IPS-20b (cell line): Measurements from ENCODE around the gene MBOAT1.

Experiments used
- H3K27ac ChIP-seq: one replicate; pipeline ENCODE4 v1.5.1; 2013; ENCODE audit warnings: low read length
- H3K27me3 ChIP-seq: 2 replicates; pipeline ENCODE4 v1.6.1; 2013; ENCODE audit warnings: mild to moderate bottlenecking, low read length, inconsistent platforms; ENCODE audit not compliant: insufficient read depth
- H3K36me3 ChIP-seq: 2 replicates; pipeline ENCODE4 v1.6.1; 2013; ENCODE audit warnings: low read depth, mild to moderate bottlenecking, inconsistent platforms, low read length, moderate library complexity; ENCODE audit not compliant: insufficient read depth
- H3K4me1 ChIP-seq: 2 replicates; pipeline ENCODE4 v1.6.1; 2013; ENCODE audit warnings: mild to moderate bottlenecking, control low read depth, inconsistent platforms, low read length, moderate library complexity; ENCODE audit not compliant: insufficient read depth
- H3K4me3 ChIP-seq: 2 replicates; pipeline ENCODE4 v1.5.1; 2013; ENCODE audit warnings: mild to moderate bottlenecking, low read length, inconsistent platforms
- H3K9ac ChIP-seq: 2 replicates; pipeline ENCODE4 v1.6.1; 2013; ENCODE audit warnings: low read depth, mild to moderate bottlenecking, inconsistent platforms, low read length, moderate library complexity
- H3K9me3 ChIP-seq: 2 replicates; pipeline ENCODE4 v1.6.1; 2013; ENCODE audit warnings: mild to moderate bottlenecking, low read depth, low read length, inconsistent platforms; ENCODE audit not compliant: insufficient read depth

MBOAT1 gene

GRCh38 chr6:20230401-20231119 lies 18.3 kb upstream of the MBOAT1 start:
- H3K4me3 ChIP-seq, result no peak overlapping the region
- H3K4me1 ChIP-seq, result no peaks in the 10 kb centered on the region
- no peaks in the 10 kb centered on the region for H3K36me3 ChIP-seq
- no peak overlapping the region for H3K27ac ChIP-seq
- no peak overlapping the region for H3K9ac ChIP-seq
- no peaks in the 10 kb centered on the region for H3K9me3 ChIP-seq
- H3K27me3 ChIP-seq, result no peaks in the 10 kb centered on the region

GRCh38 chr6:20229881-20230280 lies 17.6 kb upstream of the MBOAT1 start:
- H3K27ac ChIP-seq, result no peak overlapping the region
- H3K9me3 ChIP-seq, result no peaks in the 10 kb centered on the region
- H3K9ac ChIP-seq, result no peak overlapping the region
- no peak overlapping the region for H3K4me3 ChIP-seq
- H3K4me1 ChIP-seq, result no peaks in the 10 kb centered on the region
- no peaks in the 10 kb centered on the region for H3K36me3 ChIP-seq
- no peaks in the 10 kb centered on the region for H3K27me3 ChIP-seq

- no peaks in the 10 kb centered on the region for H3K27me3 ChIP-seq
- no peak overlapping the region for H3K27ac ChIP-seq
- H3K9me3 ChIP-seq, result no peaks in the 10 kb centered on the region
- H3K36me3 ChIP-seq, result no peaks in the 10 kb centered on the region
- H3K4me3 ChIP-seq, result no peak overlapping the region
- no peak overlapping the region for H3K9ac ChIP-seq
- no peaks in the 10 kb centered on the region for H3K4me1 ChIP-seq
Observed at GRCh38 chr6:20227350-20227749, 15.1 kb upstream of the MBOAT1 start.

GRCh38 chr6:20223141-20223540 lies 10.9 kb upstream of the MBOAT1 start:
- Histone ChIP-seq H3K27me3 (no peaks in the 10 kb centered on the region), H3K9ac (no peak overlapping the region), H3K27ac (no peak overlapping the region), H3K4me3 (no peak overlapping the region), H3K36me3 (no peaks in the 10 kb centered on the region), H3K9me3 (no peaks in the 10 kb centered on the region), H3K4me1 (no peaks in the 10 kb centered on the region; the same call in 1 of the 2 replicates)

DNA sequence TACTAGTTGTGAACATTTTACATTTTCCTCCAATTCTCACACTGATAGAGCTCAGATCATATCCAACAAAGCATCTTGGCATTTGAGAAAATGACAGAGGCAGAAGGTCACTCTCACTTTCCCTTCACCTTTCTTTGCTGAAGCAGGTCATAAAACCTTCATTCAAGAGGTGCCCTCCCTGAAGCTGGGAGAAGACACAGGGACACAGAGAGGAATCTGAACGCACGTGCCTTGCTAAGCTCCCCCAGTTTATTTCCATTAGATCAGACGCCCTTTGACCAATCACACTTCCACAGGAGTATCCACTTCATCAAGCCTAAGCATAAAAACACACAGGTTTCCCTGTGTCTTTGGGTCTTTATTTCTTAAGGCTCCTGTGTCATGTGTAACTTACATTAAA lies 9.2 kb upstream of the MBOAT1 start:
- peak overlapping the region; percentile 15; the same call in 1 of the 2 replicates for H3K9ac ChIP-seq
- H3K4me3 ChIP-seq, result no peak overlapping the region
- H3K4me1 ChIP-seq, result no peaks in the 10 kb centered on the region; the same call in 1 of the 2 replicates
- H3K27ac ChIP-seq, result no peak overlapping the region
- H3K27me3 ChIP-seq, result no peaks in the 10 kb centered on the region
- no peaks in the 10 kb centered on the region for H3K9me3 ChIP-seq
- no peaks in the 10 kb centered on the region for H3K36me3 ChIP-seq

GRCh38 chr6:20220359-20220758 lies 8.1 kb upstream of the MBOAT1 start:
- H3K4me1 ChIP-seq, result no peaks in the 10 kb centered on the region; the same call in 1 of the 2 replicates
- H3K36me3 ChIP-seq, result no peaks in the 10 kb centered on the region
- no peaks in the 10 kb centered on the region; the same call in 1 of the 2 replicates for H3K27me3 ChIP-seq

DNA sequence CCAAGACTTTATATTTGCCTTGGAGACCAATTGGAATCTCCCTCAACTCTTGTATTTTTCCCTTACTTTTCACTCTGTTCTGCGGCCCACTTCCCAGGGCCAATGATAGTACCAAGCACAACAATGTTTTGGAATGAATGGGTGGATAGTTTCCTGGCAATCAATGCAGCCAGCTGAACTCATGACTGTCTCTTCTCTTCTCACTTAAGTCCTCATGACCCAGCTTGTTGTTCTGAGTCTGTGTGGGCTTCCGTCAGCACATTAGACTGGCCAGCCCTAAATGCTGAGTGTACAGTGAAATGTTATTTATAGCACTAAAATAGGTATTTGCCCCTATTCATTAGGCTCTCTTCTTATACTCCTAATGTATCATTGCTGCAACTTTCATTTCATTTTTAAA lies 5.6 kb upstream of the MBOAT1 start:
- no peaks in the 10 kb centered on the region for H3K9me3 ChIP-seq
- H3K27me3 ChIP-seq, result peaks cover 10% of the 10 kb centered on the region
- H3K4me3 ChIP-seq, result no peak overlapping the region
- H3K36me3 ChIP-seq, result no peaks in the 10 kb centered on the region
- H3K4me1 ChIP-seq, result peaks cover 8% of the 10 kb centered on the region
- no peak overlapping the region for H3K9ac ChIP-seq
- no peak overlapping the region for H3K27ac ChIP-seq

More at GRCh38 chr6:20220359-20220758, 8.1 kb upstream of the MBOAT1 start:
- no peak overlapping the region for H3K9ac ChIP-seq
- H3K4me3 ChIP-seq, result no peak overlapping the region
- H3K9me3 ChIP-seq, result no peaks in the 10 kb centered on the region
- H3K27ac ChIP-seq, result no peak overlapping the region

GRCh38 chr6:20217324-20217855 lies 5.1 kb upstream of the MBOAT1 start:
- no peaks in the 10 kb centered on the region for H3K36me3 ChIP-seq
- no peak overlapping the region for H3K27ac ChIP-seq
- H3K4me1 ChIP-seq, result peaks cover 8% of the 10 kb centered on the region
- peaks cover 11% of the 10 kb centered on the region for H3K27me3 ChIP-seq
- H3K9ac ChIP-seq, result no peak overlapping the region
- H3K4me3 ChIP-seq, result no peak overlapping the region
- H3K9me3 ChIP-seq, result no peaks in the 10 kb centered on the region

- no peak overlapping the region for H3K4me3 ChIP-seq
- peaks cover 8% of the 10 kb centered on the region for H3K4me1 ChIP-seq
- H3K9ac ChIP-seq, result no peak overlapping the region
- no peaks in the 10 kb centered on the region for H3K36me3 ChIP-seq
- H3K27me3 ChIP-seq, result peaks cover 25% of the 10 kb centered on the region
- no peak overlapping the region for H3K27ac ChIP-seq
- no peaks in the 10 kb centered on the region for H3K9me3 ChIP-seq
Observed at GRCh38 chr6:20215310-20215709, 3.0 kb upstream of the MBOAT1 start.

GRCh38 chr6:20213271-20213798 lies 1.1 kb upstream of the MBOAT1 start:
- Histone ChIP-seq H3K4me1 (peaks cover 13% of the 10 kb centered on the region), H3K27me3 (peaks cover 25% of the 10 kb centered on the region), H3K36me3 (no peaks in the 10 kb centered on the region), H3K9me3 (no peaks in the 10 kb centered on the region), H3K4me3 (peak overlapping the region; percentile 85), H3K27ac (no peak overlapping the region), H3K9ac (peak overlapping the region; percentile 67; the same call in 1 of the 2 replicates)

GRCh38 chr6:20211941-20212391 lies 303 bp downstream of the MBOAT1 start:
- no peak overlapping the region for H3K27ac ChIP-seq
- no peaks in the 10 kb centered on the region for H3K36me3 ChIP-seq
- peak overlapping the region; percentile 67; the same call in 1 of the 2 replicates for H3K9ac ChIP-seq
- H3K9me3 ChIP-seq, result no peaks in the 10 kb centered on the region
- peaks cover 22% of the 10 kb centered on the region for H3K4me1 ChIP-seq
- H3K27me3 ChIP-seq, result peaks cover 25% of the 10 kb centered on the region
- H3K4me3 ChIP-seq, result peak overlapping the region; percentile 85
